ENCODE measurements around the gene OR2C3.

Gene OR2C3

GRCh38 chr1:247536340-247536739 is at the start of gene OR2C3:
TSS of gene OR2C3 (minus strand) at chr1:247536440. CDS start at chr1:247532511, 3,929 bp downstream.
- no peak within 1 kb of the TSS for H3K4me3 ChIP-seq (ENCODE audit: low read length)
- H3K4me1 ChIP-seq (ENCODE audit: insufficient read depth, low read length) = no peaks in the 10 kb centered on the region
- no peaks in the 10 kb centered on the region for H3K9me3 ChIP-seq (ENCODE audit: low read length)
- no peaks in the 10 kb centered on the region for H3K36me3 ChIP-seq (ENCODE audit: insufficient read depth, low read length)
- H3K27me3 ChIP-seq (ENCODE audit: insufficient read depth, low read length) = no peaks in the 10 kb centered on the region
- H2AFZ ChIP-seq (ENCODE audit: low read depth, low read length) = no peak within 1 kb of the TSS

GRCh38 chr1:247578946-247579460 is 42.8 kb upstream of the OR2C3 start:
- H2AFZ ChIP-seq (ENCODE audit: low read depth, low read length) = no peak overlapping the region
- no peaks in the 10 kb centered on the region for H3K36me3 ChIP-seq (ENCODE audit: insufficient read depth, low read length)

GRCh38 chr1:247576514-247576913 is 40.3 kb upstream of the OR2C3 start:
- Histone ChIP-seq H3K36me3 (ENCODE audit: insufficient read depth, low read length) (no peaks in the 10 kb centered on the region), H3K4me1 (ENCODE audit: insufficient read depth, low read length) (no peaks in the 10 kb centered on the region), H2AFZ (ENCODE audit: low read depth, low read length) (no peak overlapping the region), H3K4me3 (ENCODE audit: low read length) (no peak overlapping the region), H3K9me3 (ENCODE audit: low read length) (no peaks in the 10 kb centered on the region), H3K27me3 (ENCODE audit: insufficient read depth, low read length) (no peaks in the 10 kb centered on the region)

More at GRCh38 chr1:247578946-247579460, 42.8 kb upstream of the OR2C3 start:
- Histone ChIP-seq H3K4me3 (ENCODE audit: low read length) (no peak overlapping the region), H3K9me3 (ENCODE audit: low read length) (no peaks in the 10 kb centered on the region), H3K4me1 (ENCODE audit: insufficient read depth, low read length) (no peaks in the 10 kb centered on the region), H3K27me3 (ENCODE audit: insufficient read depth, low read length) (no peaks in the 10 kb centered on the region)

GRCh38 chr1:247574664-247575063 is 38.4 kb upstream of the OR2C3 start:
- H3K4me1 ChIP-seq (ENCODE audit: insufficient read depth, low read length) = no peaks in the 10 kb centered on the region
- no peaks in the 10 kb centered on the region for H3K27me3 ChIP-seq (ENCODE audit: insufficient read depth, low read length)
- no peaks in the 10 kb centered on the region for H3K36me3 ChIP-seq (ENCODE audit: insufficient read depth, low read length)
- H3K4me3 ChIP-seq (ENCODE audit: low read length) = no peak overlapping the region
- no peaks in the 10 kb centered on the region for H3K9me3 ChIP-seq (ENCODE audit: low read length)
- no peak overlapping the region for H2AFZ ChIP-seq (ENCODE audit: low read depth, low read length)

GRCh38 chr1:247574236-247574635 is 38.0 kb upstream of the OR2C3 start:
- H3K4me3 ChIP-seq (ENCODE audit: low read length) = no peak overlapping the region
- no peaks in the 10 kb centered on the region for H3K9me3 ChIP-seq (ENCODE audit: low read length)
- H3K36me3 ChIP-seq (ENCODE audit: insufficient read depth, low read length) = no peaks in the 10 kb centered on the region
- H3K27me3 ChIP-seq (ENCODE audit: insufficient read depth, low read length) = no peaks in the 10 kb centered on the region
- H3K4me1 ChIP-seq (ENCODE audit: insufficient read depth, low read length) = no peaks in the 10 kb centered on the region
- H2AFZ ChIP-seq (ENCODE audit: low read depth, low read length) = no peak overlapping the region

- Histone ChIP-seq H3K4me1 (ENCODE audit: insufficient read depth, low read length) (no peaks in the 10 kb centered on the region), H3K9me3 (ENCODE audit: low read length) (no peaks in the 10 kb centered on the region), H2AFZ (ENCODE audit: low read depth, low read length) (no peak overlapping the region), H3K36me3 (ENCODE audit: insufficient read depth, low read length) (no peaks in the 10 kb centered on the region), H3K27me3 (ENCODE audit: insufficient read depth, low read length) (no peaks in the 10 kb centered on the region), H3K4me3 (ENCODE audit: low read length) (no peak overlapping the region)
Observed at GRCh38 chr1:247562198-247562597, 26.0 kb upstream of the OR2C3 start.

GRCh38 chr1:247561711-247562110 is 25.5 kb upstream of the OR2C3 start:
- Histone ChIP-seq H3K4me3 (ENCODE audit: low read length) (no peak overlapping the region), H3K36me3 (ENCODE audit: insufficient read depth, low read length) (no peaks in the 10 kb centered on the region), H3K9me3 (ENCODE audit: low read length) (no peaks in the 10 kb centered on the region), H2AFZ (ENCODE audit: low read depth, low read length) (no peak overlapping the region), H3K4me1 (ENCODE audit: insufficient read depth, low read length) (no peaks in the 10 kb centered on the region), H3K27me3 (ENCODE audit: insufficient read depth, low read length) (no peaks in the 10 kb centered on the region)

GRCh38 chr1:247557926-247558674 is 21.9 kb upstream of the OR2C3 start:
- Histone ChIP-seq H3K36me3 (ENCODE audit: insufficient read depth, low read length) (no peaks in the 10 kb centered on the region), H3K9me3 (ENCODE audit: low read length) (no peaks in the 10 kb centered on the region), H3K27me3 (ENCODE audit: insufficient read depth, low read length) (no peaks in the 10 kb centered on the region)

GRCh38 chr1:247552231-247552630 is 16.0 kb upstream of the OR2C3 start:
- Histone ChIP-seq H3K4me3 (ENCODE audit: low read length) (no peak overlapping the region), H3K4me1 (ENCODE audit: insufficient read depth, low read length) (no peaks in the 10 kb centered on the region), H3K36me3 (ENCODE audit: insufficient read depth, low read length) (no peaks in the 10 kb centered on the region), H3K9me3 (ENCODE audit: low read length) (no peaks in the 10 kb centered on the region), H3K27me3 (ENCODE audit: insufficient read depth, low read length) (no peaks in the 10 kb centered on the region), H2AFZ (ENCODE audit: low read depth, low read length) (no peak overlapping the region)

More at GRCh38 chr1:247557926-247558674, 21.9 kb upstream of the OR2C3 start:
- H3K4me1 ChIP-seq (ENCODE audit: insufficient read depth, low read length) = no peaks in the 10 kb centered on the region
- H3K4me3 ChIP-seq (ENCODE audit: low read length) = no peak overlapping the region
- no peak overlapping the region for H2AFZ ChIP-seq (ENCODE audit: low read depth, low read length)

GRCh38 chr1:247551721-247552120 is 15.5 kb upstream of the OR2C3 start:
- H3K27me3 ChIP-seq (ENCODE audit: insufficient read depth, low read length) = no peaks in the 10 kb centered on the region
- H3K4me1 ChIP-seq (ENCODE audit: insufficient read depth, low read length) = no peaks in the 10 kb centered on the region
- H3K36me3 ChIP-seq (ENCODE audit: insufficient read depth, low read length) = no peaks in the 10 kb centered on the region
- no peak overlapping the region for H3K4me3 ChIP-seq (ENCODE audit: low read length)
- H3K9me3 ChIP-seq (ENCODE audit: low read length) = no peaks in the 10 kb centered on the region
- no peak overlapping the region for H2AFZ ChIP-seq (ENCODE audit: low read depth, low read length)

GRCh38 chr1:247548769-247549182 is 12.5 kb upstream of the OR2C3 start, which contains the start of gene GCSAML:
TSS of gene GCSAML (plus strand) at chr1:247549134. CDS start at chr1:247549192, 58 bp downstream.
- Histone ChIP-seq H3K4me3 (ENCODE audit: low read length) (no peak within 1 kb of the TSS), H3K27me3 (ENCODE audit: insufficient read depth, low read length) (no peaks in the 10 kb centered on the region), H3K36me3 (ENCODE audit: insufficient read depth, low read length) (no peaks in the 10 kb centered on the region), H3K9me3 (ENCODE audit: low read length) (no peaks in the 10 kb centered on the region), H3K4me1 (ENCODE audit: insufficient read depth, low read length) (no peaks in the 10 kb centered on the region), H2AFZ (ENCODE audit: low read depth, low read length) (no peak within 1 kb of the TSS)

GRCh38 chr1:247548092-247548491 is 11.9 kb upstream of the OR2C3 start:
- no peaks in the 10 kb centered on the region for H3K4me1 ChIP-seq (ENCODE audit: insufficient read depth, low read length)
- no peak overlapping the region for H2AFZ ChIP-seq (ENCODE audit: low read depth, low read length)
- no peaks in the 10 kb centered on the region for H3K36me3 ChIP-seq (ENCODE audit: insufficient read depth, low read length)
- no peaks in the 10 kb centered on the region for H3K9me3 ChIP-seq (ENCODE audit: low read length)
- H3K4me3 ChIP-seq (ENCODE audit: low read length) = no peak overlapping the region
- no peaks in the 10 kb centered on the region for H3K27me3 ChIP-seq (ENCODE audit: insufficient read depth, low read length)

- no peaks in the 10 kb centered on the region for H3K4me1 ChIP-seq (ENCODE audit: insufficient read depth, low read length)
- H3K9me3 ChIP-seq (ENCODE audit: low read length) = no peaks in the 10 kb centered on the region
- H3K4me3 ChIP-seq (ENCODE audit: low read length) = no peak overlapping the region
- no peaks in the 10 kb centered on the region for H3K27me3 ChIP-seq (ENCODE audit: insufficient read depth, low read length)
- H3K36me3 ChIP-seq (ENCODE audit: insufficient read depth, low read length) = no peaks in the 10 kb centered on the region
- no peak overlapping the region for H2AFZ ChIP-seq (ENCODE audit: low read depth, low read length)
Observed at GRCh38 chr1:247542811-247543210, 6.6 kb upstream of the OR2C3 start.
